CD1c-positive myeloid dendritic cell (primary cell): ENCODE data around the gene GGACT.
"Not testable (repeated sequence)": the region's sequence is repeated elsewhere in the genome, so short reads cannot be mapped to it uniquely, and the experiment has no call there.

ENCODE experiments used
- DNase-seq: peaks from one replicate; pipeline ENCODE4 v3.0.0-alpha.2; 2016; ENCODE audit errors: extremely low spot score

GGACT gene

DNA sequence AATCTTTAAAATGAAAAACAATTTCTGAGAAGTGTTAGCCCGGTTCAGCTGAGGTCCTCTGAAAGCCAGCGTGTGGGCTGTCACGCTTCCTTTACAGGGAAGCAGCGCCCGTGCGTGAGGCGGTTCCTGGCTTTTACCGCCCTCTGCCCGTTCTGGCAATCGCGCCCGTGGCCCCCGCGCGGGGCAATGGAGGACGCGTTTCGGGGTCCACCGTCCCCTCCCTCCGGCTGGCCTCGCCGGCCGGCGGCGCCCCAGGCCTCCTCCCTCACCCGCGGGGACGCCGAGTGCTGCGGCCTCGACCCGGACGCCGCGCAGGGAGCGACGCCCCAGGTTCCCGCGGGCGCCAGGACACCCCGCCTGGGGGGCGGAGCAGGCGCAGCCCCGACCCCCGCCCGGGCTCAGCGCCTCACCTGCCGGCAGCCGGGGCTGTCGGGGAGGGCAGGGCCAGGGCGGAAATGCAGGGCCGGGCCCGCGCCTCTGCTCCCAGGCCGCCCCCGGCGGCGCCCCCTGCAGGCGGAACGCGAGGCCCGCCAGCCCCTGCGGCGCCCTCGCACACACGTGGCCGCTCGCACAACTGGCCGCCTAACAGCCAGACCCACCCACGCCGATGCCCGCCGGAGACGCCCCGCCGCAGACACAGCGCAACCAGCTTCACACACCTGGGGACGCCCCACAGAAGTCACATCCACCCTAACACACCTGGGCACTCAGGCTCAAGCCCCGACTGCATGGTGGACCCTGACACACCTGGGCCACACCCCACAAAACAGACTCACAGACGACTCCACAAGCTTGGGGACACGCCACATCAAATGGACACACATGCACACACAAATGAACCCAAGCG lies at the start of gene GGACT:
Gene GGACT (minus strand): TSS at position 459 of the 847 bp plus-strand sequence. CDS start 56,198 bp downstream, outside the sequence.
- peak; percentile 80 for DNase-seq

DNA sequence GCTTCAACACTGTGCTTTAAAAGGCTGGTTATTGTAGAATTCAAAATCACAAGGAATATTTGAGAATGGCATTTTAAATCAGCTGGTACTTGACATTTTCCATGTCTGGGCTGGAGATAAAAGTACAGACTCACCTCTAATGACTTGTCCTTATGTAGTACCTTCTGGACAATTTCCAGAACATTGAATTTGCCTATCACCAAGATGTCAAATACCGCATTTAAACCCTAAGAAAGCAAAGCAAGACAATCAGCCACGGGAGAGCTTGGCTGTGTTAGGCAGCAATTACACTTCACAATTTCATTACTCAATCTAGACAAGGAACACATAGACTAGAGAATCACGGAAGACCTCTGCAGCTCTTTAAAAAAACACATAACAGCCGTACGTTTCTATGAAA lies 49.2 kb upstream of the GGACT start:
- no peak for DNase-seq

DNA sequence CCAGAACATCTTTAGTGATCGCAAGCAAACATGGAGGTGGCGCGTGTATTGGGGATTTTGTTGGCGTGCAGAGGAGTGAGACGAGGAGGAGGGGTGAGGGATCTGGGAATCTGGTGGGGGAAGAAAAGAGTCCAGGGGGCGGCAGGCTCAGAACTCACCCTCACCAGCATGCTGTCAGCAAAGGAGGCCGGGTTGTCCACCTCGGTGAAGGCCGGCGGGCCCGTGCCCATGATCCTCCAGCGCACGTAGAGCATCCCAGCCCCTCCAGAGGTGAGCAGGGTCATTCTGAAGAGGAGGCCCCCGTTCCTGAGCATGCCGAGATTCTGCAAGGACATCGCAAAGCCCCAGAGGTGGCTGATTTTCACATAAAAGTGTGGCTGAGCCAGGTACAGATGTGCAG lies 48.8 kb upstream of the GGACT start:
- DNase-seq: no peak

DNA sequence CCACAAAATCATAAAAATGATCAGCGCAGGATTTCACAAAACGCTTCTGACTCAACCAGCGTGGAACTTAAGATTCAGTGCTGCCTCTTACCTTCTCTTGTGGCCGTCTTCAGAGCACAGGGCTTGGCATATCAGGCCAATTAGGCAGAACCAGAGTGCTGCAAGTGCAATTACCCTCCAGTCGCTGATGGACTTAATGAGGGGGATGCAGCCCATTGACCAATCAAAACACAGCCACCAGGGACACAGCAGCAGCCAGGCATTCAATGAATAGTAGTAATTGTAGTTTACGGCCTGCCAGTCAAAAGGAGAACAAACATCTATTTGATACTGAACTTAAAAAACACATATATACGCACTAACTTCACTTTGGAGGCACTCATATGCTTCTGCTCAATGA lies 47.9 kb upstream of the GGACT start:
- no peak for DNase-seq

DNA sequence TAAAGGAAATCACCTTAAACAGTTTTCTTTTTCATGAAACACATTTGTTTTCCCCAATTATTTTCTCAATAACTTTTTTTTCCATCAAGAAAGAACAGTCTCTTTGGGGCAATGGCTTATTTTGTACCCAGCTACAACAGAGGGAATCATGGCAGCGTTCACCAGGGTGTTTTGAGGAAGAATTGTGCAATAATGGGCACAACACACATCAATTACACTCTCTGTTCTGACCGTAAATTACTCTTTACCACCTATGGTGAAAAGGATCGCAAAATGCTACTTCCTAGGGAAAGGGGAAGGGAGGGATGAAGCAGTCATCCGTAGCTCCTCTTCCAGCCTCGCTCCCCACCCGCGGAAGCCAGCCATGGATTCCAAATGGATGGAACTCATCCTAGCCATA lies 47.4 kb upstream of the GGACT start:
- DNase-seq: no peak

DNA sequence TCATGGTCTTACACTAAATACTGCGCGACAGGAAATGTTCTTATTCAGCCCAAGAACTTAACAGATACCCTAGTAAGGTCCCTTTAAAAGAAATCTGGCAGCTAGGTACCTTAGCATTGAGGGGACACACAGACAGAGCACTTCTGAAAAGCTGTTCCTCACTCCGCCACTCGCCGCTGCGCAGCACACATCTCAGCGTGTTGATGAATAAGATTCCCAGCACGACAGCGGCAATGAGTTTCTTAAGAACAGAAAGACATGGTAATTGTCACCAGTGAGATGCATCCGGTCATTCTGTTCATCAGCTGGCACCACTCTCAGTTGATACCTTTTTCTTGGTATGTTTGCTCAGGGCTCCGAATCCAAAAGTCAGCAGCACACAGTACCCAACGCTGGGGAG lies 46.1 kb upstream of the GGACT start:
- DNase-seq: no peak

DNA sequence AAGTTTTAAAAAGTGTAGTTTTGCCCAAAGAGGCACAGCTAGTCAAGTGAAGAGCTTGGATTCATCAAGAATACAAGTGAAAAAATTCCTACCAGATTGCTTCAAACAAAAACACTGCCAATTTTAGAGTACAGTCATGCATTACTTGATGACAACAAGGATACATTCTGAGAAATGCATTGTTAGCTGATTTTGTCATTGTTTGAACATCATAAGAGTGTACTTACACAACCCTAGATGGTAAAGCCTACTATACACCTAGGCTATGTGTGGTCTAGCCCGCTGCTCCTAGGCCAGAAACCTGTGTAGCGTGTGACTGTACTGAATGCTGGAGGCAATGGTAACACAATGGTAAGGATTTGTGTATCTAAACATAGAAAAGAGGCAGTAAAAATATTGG lies 44.9 kb upstream of the GGACT start:
- DNase-seq: no peak

DNA sequence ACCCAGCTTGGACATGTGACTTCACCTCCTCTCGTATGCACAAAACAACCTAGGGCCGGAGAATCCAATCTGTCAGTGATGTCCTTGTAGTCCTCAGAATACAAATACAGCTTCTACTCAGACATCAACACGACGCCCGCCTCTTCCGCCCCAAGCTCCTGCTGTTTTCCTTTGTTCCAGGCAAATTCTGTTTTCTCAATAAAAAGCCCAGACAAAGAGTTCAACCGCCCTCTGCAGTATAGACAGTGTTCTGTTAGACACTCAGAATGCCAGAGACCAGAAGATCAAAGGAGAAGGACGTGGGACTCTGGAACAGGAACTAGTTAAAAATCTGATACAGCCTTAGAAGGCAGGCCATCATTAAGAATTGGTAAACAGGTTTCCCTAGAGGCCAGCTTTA lies 42.0 kb upstream of the GGACT start:
- DNase-seq: no peak

DNA sequence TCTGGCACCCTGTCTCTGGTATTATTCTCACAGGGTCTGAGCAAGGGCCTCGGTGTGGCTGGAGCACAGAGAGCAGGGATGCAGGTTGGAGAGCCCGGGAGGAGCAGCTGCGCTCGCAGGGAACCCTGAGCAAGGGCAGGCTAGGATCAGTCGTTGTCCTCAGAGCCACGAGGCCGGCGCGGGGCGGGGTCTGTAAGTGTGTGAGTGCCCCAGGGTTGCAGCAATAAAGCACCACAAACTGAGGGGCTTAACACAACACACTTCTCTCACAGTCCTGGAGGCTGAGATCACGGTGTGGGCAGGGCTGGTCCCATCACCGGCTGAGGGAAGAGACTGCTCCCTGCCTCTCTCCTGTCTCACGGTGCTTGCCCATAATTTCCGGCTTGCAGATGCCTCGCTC lies 38.5 kb upstream of the GGACT start:
- DNase-seq: no peak

DNA sequence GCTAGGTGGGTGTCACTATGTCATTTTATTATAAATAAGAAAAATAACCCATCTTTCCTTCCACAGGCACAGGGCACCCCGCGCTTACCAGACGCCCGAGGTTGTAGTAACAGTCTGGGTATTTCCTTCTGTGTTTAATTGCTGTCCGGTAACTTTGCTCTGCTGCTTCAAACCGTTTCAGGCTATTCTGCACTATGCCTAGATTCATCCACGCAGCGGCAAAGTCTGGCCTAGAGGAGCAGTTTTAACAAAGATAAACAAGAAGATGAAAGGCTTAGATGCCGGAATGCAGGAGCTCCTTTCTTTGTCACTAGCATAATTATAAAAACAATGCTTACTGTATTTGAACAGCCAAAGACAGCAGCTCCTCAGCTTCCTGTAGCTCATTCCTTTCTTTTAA lies 36.9 kb upstream of the GGACT start:
- DNase-seq: no peak

DNA sequence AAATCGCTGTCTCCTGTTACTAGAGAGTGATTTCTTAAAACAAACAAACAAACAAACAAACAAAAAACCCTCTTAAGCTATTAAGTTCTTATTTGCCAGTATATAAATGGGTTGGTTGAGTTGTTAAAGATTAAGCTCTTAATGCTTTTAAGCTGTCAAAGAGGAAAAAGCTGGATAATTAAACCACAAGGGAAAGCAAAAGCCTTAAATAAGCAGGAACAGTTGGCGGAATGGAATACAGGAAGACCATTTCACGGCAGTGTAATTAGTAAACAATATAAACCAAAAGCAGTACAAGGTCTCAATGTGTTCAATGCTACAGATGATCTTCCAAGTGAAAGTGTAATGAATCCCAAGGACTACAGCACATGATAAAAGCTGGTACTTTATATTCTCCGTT lies 32.2 kb upstream of the GGACT start:
- no peak for DNase-seq

DNA sequence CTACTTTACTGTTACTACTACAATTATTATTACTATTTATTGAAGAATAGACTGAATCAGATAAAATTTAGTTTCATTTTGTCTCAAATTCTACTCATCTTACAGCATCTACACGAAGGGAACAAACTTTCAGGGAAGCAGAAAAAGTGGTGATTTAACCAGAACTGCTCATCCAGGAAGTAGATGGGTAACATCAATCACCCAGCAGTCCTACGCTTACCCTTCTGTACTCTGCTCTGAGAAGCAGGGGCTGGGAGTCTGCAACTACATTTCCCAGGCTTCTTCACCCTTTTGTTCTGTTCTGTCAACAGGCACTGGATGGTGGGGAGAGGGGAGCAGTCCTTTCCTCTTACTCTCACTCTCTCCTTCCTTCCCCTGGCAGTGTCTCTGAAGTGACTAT lies 31.4 kb upstream of the GGACT start:
- DNase-seq: no peak

DNA sequence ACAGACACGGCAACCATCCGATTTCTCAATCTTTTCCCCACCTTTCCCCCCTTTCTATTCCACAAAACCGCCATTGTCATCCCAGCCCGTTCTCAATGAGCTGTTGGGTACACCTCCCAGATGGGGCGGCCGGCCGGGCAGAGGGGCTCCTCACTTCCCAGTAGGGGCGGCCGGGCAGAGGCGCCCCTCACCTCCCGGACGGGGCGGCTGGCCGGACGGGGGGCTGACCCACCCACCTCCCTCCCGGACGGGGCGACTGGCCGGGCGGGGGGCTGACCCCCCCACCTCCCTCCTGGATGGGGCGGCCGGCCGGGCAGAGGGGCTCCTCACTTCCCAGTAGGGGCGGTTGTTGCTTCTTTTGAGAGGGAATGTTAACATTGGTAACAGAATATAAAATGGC lies 30.3 kb upstream of the GGACT start:
- not testable (repeated sequence) for DNase-seq

DNA sequence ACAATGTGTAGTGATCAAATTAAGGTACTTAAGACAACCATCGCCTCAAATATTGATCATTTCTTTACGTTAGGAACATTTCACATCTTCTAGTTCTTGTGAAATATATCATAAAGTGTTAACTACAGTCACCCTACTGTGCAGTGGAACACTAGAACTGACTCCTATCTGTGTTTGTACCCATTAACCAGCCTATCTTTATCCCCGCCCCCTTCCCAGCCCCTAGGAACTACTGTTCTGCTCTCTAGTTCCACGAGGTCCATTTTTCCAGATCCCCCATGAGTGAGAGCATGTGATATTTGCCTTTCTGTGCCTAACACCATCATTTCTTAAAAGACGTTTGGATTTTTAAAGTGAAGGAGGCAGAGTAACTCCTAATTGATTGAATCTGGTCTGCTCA lies 24.4 kb upstream of the GGACT start:
- DNase-seq: no peak

DNA sequence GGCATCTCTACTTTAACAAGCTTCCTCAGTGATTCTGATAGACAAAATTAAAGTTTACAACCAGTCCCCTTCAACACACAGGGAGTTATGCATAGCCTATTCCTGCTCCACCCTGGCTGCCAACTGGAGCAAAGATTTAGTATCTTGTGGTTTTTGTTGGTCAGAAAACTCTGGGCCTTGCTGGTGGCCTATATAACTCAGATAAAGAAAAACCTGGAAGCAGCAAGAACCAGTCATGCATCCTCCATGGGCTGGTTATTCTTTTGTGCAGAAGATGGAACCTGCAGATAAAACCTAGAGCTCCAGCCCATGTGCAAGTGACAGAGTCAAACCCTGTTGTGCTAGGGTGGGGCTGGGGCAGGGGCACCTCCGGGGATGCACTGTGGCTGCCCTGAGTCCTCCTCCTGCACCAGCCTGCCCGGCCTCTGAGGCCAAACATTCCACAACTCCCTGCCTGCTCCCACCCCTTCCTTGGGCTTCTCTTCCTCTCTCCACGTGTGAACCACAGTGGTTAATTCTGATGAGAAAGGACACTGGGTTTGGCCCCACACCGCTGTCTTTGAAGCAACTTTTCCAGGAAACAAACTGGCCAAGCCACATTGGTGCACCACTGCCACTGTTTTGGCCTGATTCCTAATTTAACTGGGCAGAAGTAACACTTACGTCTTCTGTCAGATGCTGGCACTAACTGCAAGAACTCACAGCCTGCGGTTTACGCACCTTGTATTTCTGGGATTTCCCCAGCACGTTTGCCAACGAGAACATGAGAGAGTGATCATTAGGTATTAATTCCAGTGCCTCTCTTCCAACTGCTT lies 23.3 kb upstream of the GGACT start:
- DNase-seq: no peak

DNA sequence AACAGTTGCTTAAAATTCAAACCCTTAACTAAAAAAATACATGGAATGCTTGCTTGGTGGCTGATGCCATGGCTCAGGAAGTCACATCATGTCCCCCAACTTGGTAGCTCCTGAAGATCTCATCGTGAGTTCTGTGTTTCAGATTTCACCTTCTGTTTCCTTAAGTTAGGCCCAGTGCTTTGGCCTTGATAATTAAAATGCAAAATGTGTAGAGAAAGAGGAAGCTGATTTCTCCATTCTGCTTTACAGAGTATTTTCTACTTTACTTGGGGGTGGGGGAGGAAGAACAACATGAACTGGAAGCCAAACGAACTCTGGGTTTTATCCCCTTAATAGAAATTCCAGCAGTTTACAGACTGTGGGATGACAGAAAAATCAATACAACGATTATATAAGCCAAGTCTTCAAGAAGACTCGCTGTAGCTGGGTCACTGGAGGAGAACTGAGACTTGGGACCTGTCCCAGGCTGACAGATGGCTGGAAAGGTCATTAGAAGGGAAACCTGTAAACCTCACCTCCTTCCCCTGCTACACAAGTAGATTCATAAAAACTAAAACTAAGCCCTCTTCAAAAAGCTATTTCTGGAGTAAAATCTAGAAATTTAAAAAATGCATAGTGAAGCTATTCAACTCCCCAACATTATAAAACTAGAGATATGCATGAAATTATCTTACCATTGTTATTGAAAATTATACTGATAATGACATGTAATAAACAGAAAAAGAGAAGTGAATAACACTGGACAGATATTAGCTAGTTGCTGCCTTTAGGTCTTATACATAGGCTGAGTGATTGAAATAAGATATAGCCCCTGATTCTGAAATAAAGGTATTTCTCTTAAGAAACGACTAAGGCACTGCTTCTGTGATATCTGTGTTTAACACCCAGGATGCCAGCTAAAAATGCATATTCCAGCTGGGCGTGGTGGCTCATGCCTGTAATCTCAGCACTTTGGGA lies 22.1 kb upstream of the GGACT start:
- DNase-seq: peak; percentile 30

DNA sequence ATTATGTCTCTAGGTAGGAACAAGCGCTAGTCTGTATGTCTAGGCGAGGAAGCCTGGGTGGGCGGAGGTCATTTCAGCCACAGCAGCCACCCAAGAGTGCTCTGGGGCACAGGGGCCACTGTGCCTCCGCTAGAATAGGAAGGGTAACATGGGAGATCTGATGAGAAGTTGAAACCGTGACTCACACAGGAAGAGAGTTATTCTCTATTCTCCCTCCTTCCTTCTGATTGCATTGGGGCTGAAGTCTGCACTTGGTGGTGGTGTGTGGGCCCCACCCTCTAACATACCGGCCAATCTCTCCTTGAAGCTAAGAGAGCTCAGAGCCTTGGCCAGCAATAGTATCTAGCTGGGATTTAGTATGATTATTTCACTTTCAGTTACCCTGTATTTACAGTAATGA lies 20.3 kb upstream of the GGACT start:
- peak; percentile 15 for DNase-seq

DNA sequence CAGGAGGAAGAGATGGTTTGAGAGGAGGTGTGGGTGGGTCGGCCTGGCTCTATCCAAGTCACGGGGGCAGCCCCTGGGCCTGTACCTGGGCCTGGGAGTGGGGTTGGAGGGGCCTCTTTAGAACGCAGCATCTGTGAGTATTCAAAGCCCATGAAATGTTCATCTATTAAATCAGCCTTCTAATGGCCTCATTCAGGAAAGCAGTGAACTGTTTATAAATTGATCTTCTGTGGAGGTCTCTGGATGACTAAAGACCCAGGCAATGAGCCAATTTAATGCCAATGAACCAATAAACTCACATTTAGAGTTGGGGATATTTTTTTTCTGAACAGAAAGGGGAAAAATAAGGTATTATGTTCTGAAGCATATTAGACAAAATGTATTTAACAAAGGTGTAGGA lies 19.9 kb upstream of the GGACT start:
- no peak for DNase-seq

DNA sequence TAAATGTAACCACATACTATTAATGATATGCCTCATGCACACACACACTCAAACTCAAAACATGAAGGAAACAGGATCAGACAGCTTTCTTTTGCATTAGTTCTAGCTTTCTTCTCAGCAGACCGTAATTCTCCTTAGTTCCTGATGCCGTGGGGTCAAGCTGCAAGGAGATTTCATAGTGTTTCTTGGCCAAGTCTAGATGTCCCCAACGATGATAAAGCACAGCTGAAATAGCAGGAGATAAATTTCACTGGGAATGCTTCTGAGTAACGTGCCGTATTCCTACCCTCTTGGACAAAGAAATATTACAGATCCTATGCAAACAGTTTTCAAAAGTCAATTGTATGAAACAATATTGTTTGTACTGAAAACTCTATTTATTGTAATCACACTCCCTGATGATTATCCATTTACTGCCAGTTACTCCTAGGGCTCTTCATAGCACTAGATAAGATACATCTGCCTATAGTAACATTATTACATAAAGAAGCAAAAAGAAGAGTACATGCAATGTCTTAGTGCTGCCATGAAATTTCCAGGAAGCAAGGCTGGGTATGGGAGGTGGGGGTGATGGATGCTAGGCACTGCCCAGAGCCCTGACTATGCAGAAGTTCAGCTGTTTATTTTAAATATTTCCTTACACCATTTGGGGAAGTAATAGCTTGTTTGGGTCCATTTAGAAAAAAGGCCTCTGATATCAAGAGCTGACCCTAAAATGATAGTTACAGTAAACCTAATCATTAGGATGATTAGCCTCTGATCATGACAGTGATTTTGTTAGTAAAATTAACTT lies 16.5 kb upstream of the GGACT start:
- DNase-seq: peak; percentile 28

DNA sequence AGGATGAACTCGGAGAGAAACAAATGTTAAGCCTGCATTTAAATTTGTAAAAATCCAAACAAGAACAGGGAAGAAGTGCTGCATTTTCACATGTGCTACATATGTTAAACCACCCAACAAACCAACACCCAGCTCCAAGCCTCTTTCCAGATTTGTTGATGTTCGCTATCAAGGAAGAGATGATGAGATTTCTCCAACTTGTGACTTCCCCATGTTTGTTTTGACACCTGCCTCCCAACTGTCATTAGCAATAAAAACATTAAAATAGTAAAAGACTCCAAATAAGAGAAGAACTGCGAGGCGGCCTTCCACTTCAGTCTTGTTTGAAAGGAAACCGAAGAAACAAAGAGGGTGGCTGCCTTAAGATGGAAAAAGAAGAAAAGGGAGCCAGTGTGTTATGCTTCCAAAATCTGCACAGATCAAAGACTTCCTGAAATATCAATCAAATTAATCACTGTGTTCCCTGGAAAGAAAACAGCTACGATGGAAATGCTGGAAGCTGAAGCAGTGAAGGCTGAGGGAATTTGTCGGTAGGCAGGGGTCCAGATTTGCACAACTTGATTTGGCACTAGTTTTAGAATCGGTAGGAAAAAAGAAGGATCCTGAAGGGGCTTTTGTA lies 14.0 kb upstream of the GGACT start:
- no peak for DNase-seq

DNA sequence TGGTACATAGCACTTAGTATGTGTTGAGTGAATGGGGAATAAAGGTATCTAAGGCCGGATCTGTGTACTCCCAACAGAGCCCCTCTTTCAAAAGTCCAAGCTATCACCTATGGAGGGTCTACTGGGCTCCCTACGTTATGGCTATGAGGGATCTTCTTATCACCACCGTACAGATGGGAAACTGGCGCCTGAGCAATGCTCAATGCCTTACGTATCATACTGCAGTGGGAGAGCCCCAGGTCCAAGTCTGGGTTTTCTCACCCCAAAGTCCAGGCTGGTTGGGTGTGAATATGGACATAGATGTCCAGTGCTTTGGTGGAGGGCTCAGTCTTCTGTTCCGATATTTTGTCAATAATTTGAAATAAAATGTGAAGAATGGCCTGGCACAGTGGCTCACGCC lies 13.1 kb upstream of the GGACT start:
- no peak for DNase-seq
